OCI-LY7 (cell line): ENCODE data around the gene PMS2. TPM values are rescaled to one million over a fixed set of nuclear protein-coding genes. Genes with fewer than 3 reads are reported as not detected.

Experiments used
- BruUV-seq: library from RNA; stranded (reverse); fragments of 400-500 nt; replicated peaks from 2 replicates; lab custom pipeline; 2021; lab: Mats Ljungman, UMichigan
- CTCF ChIA-PET: fragments of 300-600 bp; sonication (Branson Sonifier 250); formaldehyde crosslinking; loops from one replicate; lab custom pipeline; 2022; ENCODE audit warnings: antibody characterized with exemption; ENCODE audit not compliant: unreplicated experiment; lab: Charles Lee
- POLR2A ChIA-PET: fragments of 300-600 bp; sonication (Branson Sonifier 250); formaldehyde crosslinking; loops from one replicate; lab custom pipeline; 2022; ENCODE audit warnings: antibody characterized with exemption; lab: Charles Lee
- DNase-seq: peaks from one replicate; pipeline ENCODE4 v3.0.0-alpha.2; 2015; ENCODE audit warnings: low spot score
- H2AFZ ChIP-seq: fragments of 200-600 bp; sonication (generic), shearing (Covaris generic); 2 replicates; pipeline ENCODE4 v1.6.1; 2014; ENCODE audit warnings: mild to moderate bottlenecking, antibody characterized with exemption, low read length, moderate library complexity
- H3K27ac ChIP-seq: fragments of 200-600 bp; sonication (generic); 2 replicates; pipeline ENCODE4 v1.5.1; 2014; ENCODE audit warnings: mixed run types, low read depth, mild to moderate bottlenecking, moderate library complexity, low read length, inconsistent platforms; ENCODE audit not compliant: poor library complexity, severe bottlenecking
- H3K36me3 ChIP-seq: fragments of 200-600 bp; sonication (generic); 2 replicates; pipeline ENCODE4 v1.6.1; 2014; ENCODE audit warnings: mild to moderate bottlenecking, antibody characterized with exemption, low read length, moderate library complexity, mixed read lengths; ENCODE audit not compliant: insufficient read depth
- H3K4me1 ChIP-seq: fragments of 200-600 bp; sonication (generic); 2 replicates; pipeline ENCODE4 v1.5.1; 2014; ENCODE audit warnings: mild to moderate bottlenecking, low read length; ENCODE audit not compliant: insufficient read depth, poor library complexity, severe bottlenecking
- H3K4me2 ChIP-seq: fragments of 200-600 bp; sonication (generic); 2 replicates; pipeline ENCODE4 v1.6.1; 2014; ENCODE audit warnings: mild to moderate bottlenecking, low read length
- H3K4me3 ChIP-seq: fragments of 200-600 bp; sonication (generic); 2 replicates; pipeline ENCODE4 v1.5.1; 2014; ENCODE audit warnings: mild to moderate bottlenecking, low read depth, low read length; ENCODE audit not compliant: poor library complexity, severe bottlenecking
- H3K79me2 ChIP-seq: fragments of 200-600 bp; sonication (generic); 2 replicates; pipeline ENCODE4 v1.6.1; 2016; ENCODE audit warnings: low read depth, mild to moderate bottlenecking, low read length, moderate library complexity, mixed read lengths; ENCODE audit not compliant: insufficient read depth
- H3K9me2 ChIP-seq: fragments of 200-600 bp; sonication (generic); 2 replicates; pipeline ENCODE4 v1.6.1; 2016; ENCODE audit warnings: mild to moderate bottlenecking, low read length, mixed read lengths; ENCODE audit not compliant: insufficient read depth
- H3K9me3 ChIP-seq: fragments of 200-600 bp; sonication (generic); 2 replicates; pipeline ENCODE4 v1.6.1; 2014; ENCODE audit warnings: mild to moderate bottlenecking, mixed run types, low read length, mixed read lengths
- H4K20me1 ChIP-seq: fragments of 200-600 bp; sonication (generic); 2 replicates; pipeline ENCODE4 v1.6.1; 2014; ENCODE audit warnings: mild to moderate bottlenecking, antibody characterized with exemption, low read length, moderate library complexity, mixed read lengths; ENCODE audit not compliant: insufficient read depth
- EZH2phosphoT487 ChIP-seq: fragments of 200-600 bp; sonication (generic); IDR thresholded peaks from 2 replicates; pipeline ENCODE4 v1.6.1; 2018; ENCODE audit warnings: low read depth, borderline replicate concordance, mild to moderate bottlenecking, mixed run types, antibody characterized with exemption, low read length, moderate library complexity, mixed read lengths
- intact Hi-C: fragments of 100-400 bp; cut with micrococcal nuclease; formaldehyde crosslinking; loops from one replicate; pipeline ENCODE4 v1.10.0; 2022; ENCODE audit not compliant: unreplicated experiment
- total RNA-seq, 2 experiments: library from RNA; depleted of rRNA in 1 of 2; stranded (reverse); fragments of >200 nt in 1 of 2; shearing (Covaris generic) in 1 of 2; gene quantifications; 2 replicates each; pipeline ENCODE4 v1.2.3, GENCODE V29; 2014 to 2022
- TF ChIP-seq, protein P1 (sequence below): fragments of 200-600 bp; sonication (generic); conservative IDR thresholded peaks from 2 replicates; pipeline ENCODE4 v1.5.1; 2014; ENCODE audit warnings: mild to moderate bottlenecking, antibody characterized with exemption, low read length, moderate library complexity, mixed read lengths

PMS2 gene
- total RNA-seq, 2 experiments from 2014 or later, result 22.9 to 37.1 TPM

DNA sequence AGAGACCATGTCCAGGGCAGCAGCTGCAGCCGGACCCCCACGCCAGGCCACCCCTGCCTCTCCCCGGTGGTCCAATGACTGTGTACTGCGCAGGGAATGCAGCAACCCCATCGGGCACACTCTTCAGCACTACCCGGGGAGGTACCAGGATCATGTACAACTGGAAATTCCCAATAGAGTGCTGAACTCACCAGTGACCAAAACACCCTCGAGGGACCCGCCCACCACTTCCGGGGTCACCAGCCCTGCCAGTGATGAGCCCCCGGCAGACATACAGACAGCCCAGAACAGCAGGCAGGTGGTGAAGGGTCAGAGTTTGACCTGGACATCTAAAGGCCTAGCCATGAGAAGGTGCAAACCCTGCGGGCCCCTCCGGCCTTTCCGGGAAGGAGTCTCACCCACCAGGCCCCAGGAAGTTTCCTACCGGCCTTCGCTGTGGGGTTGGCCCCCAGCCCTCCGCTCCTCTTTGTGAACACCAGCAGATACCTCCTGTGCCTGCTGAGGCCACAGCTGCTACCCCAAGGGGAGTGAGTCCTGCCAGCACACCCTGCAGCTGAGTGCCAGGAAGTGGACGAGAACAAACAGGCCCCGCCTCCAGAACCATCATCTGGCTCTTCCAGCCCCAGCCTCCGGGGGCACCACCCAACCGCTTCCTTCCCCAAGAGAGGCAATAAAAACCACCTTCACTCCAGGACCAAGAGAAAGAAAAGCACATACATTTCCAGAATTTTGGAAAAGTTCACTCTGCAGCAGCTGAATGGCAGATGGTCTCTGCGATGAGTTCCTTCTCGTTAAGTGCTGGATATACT is 17.4 kb upstream of the PMS2 start:
- ChIA-PET POLR2A (interaction anchor here (1.2 to 1.3 kb wide), 3 partner anchors 17 to 81 kb away, joined by 3 read pairs; no protein-coding TSS in a partner anchor), CTCF (interaction anchor here (1.1 kb wide), 1 partner anchor 45 kb away, joined by 3 read pairs; no protein-coding TSS in a partner anchor)
- Histone ChIP-seq H3K36me3 (peaks cover 91% of the 10 kb centered on the region), H3K4me2 (peak overlapping the region; percentile 20), H3K9me2 (no peaks in the 10 kb centered on the region), H2AFZ (0 out of 2 replicates have a peak overlapping the region, but pooled peaks have one; percentile 8), H3K9me3 (no peaks in the 10 kb centered on the region), H3K4me3 (no peak overlapping the region), H4K20me1 (no peaks in the 10 kb centered on the region), H3K79me2 (no peaks in the 10 kb centered on the region), H3K4me1 (peaks cover 11% of the 10 kb centered on the region), H3K27ac (no peak overlapping the region)
- no TSS peak for BruUV-seq
- TF ChIP-seq, protein P1, sequence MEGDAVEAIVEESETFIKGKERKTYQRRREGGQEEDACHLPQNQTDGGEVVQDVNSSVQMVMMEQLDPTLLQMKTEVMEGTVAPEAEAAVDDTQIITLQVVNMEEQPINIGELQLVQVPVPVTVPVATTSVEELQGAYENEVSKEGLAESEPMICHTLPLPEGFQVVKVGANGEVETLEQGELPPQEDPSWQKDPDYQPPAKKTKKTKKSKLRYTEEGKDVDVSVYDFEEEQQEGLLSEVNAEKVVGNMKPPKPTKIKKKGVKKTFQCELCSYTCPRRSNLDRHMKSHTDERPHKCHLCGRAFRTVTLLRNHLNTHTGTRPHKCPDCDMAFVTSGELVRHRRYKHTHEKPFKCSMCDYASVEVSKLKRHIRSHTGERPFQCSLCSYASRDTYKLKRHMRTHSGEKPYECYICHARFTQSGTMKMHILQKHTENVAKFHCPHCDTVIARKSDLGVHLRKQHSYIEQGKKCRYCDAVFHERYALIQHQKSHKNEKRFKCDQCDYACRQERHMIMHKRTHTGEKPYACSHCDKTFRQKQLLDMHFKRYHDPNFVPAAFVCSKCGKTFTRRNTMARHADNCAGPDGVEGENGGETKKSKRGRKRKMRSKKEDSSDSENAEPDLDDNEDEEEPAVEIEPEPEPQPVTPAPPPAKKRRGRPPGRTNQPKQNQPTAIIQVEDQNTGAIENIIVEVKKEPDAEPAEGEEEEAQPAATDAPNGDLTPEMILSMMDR, result peak; percentile 68
- no peak for TF ChIP-seq EZH2phosphoT487
- intact Hi-C loops, result no loop called here
- peak; percentile 75 for DNase-seq

DNA sequence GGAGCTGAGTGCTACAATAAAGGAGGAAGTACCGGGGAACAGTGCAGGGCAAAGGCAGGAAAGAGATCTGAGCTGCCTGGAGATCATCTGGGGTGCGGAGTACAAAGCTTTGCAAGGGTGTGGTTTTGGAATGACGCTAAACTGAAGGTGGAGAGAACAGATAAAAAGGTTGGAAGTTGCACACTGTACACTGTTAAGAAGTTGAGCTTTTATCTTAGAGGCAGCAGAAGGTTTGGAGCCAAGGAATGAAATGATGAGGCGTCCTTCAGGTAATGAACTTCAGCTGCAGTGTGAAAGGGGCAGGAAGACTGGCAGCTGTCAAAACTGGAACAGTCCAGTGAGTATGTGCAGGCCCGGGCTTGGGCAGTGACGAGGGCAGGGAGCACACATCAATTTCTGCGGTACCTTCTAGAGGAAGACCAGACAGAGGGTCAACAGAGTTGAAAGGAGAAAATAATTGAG is 15.2 kb upstream of the PMS2 start:
- no peaks in the 10 kb centered on the region for H3K9me3 ChIP-seq
- peaks cover 11% of the 10 kb centered on the region for H3K4me1 ChIP-seq
- H3K4me3 ChIP-seq, result no peak overlapping the region
- H3K4me2 ChIP-seq, result no peak overlapping the region
- H3K79me2 ChIP-seq, result no peaks in the 10 kb centered on the region
- H3K27ac ChIP-seq, result no peak overlapping the region
- CTCF ChIA-PET, result no interaction called here
- no peaks in the 10 kb centered on the region for H4K20me1 ChIP-seq
- no peak for DNase-seq
- BruUV-seq, result TSS peak; percentile 80
- intact Hi-C loops, result no loop called here
- TF ChIP-seq EZH2phosphoT487, result no peak
- TF ChIP-seq, protein P1, result no peak
- POLR2A ChIA-PET, result interaction anchor here (1.2 kb wide), 1 partner anchor 94 kb away, joined by 6 read pairs; no protein-coding TSS in a partner anchor
- H3K36me3 ChIP-seq, result peaks cover 99% of the 10 kb centered on the region
- no peak overlapping the region for H2AFZ ChIP-seq
- H3K9me2 ChIP-seq, result no peaks in the 10 kb centered on the region

DNA sequence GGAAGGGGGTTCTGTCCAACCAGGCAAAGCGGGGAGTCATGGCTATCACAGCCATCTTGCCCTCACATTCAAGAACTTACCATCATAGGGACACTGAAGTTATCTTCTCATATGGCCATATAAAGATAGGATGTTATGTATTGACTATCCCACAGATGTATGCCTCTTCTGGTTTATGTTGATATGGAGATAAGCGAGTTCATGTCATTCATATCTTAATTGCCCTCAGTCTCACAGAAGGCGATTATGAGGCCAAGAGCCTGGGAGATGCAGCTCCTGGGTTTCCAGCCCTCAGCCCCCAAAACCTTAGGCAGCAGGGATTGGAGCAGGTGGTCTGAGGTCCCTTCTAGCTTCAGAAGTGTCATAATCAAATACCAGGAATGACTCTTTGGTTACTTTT is 13.9 kb upstream of the PMS2 start:
- H3K9me3 ChIP-seq, result no peaks in the 10 kb centered on the region
- H3K9me2 ChIP-seq, result no peaks in the 10 kb centered on the region
- POLR2A ChIA-PET, result interaction anchor here (0.6 kb wide), 1 partner anchor 860 kb away, joined by 7 read pairs; no protein-coding TSS in a partner anchor
- intact Hi-C loops, result no loop called here
- BruUV-seq, result no TSS peak
- DNase-seq, result no peak
- H3K4me3 ChIP-seq, result no peak overlapping the region
- no peak overlapping the region for H2AFZ ChIP-seq
- H3K4me2 ChIP-seq, result no peak overlapping the region
- no peak for TF ChIP-seq EZH2phosphoT487
- TF ChIP-seq, protein P1, result no peak
- CTCF ChIA-PET, result no interaction called here
- no peaks in the 10 kb centered on the region for H3K79me2 ChIP-seq
- no peak overlapping the region for H3K27ac ChIP-seq
- H3K4me1 ChIP-seq, result peaks cover 11% of the 10 kb centered on the region
- H4K20me1 ChIP-seq, result no peaks in the 10 kb centered on the region
- peaks cover 99% of the 10 kb centered on the region for H3K36me3 ChIP-seq
